ENCODE data around the gene LIN7A. TPM values are rescaled to one million over a fixed set of nuclear protein-coding genes. Genes with fewer than 3 reads are reported as not detected.
"Not testable (repeated sequence)": the region's sequence is repeated elsewhere in the genome, so short reads cannot be mapped to it uniquely, and the experiment has no call there.

The LIN7A gene
- total RNA-seq, 1 experiment from 2014 or later, result not detected

GRCh38 chr12:80823393-80823792, 114.3 kb downstream of the LIN7A start:
- in situ Hi-C loops (cut with HindIII; ENCODE audit: low sequenced_read_pairs), result no loop called here
- DNase-seq (ENCODE audit: low spot score), result peak; percentile 45

DNA sequence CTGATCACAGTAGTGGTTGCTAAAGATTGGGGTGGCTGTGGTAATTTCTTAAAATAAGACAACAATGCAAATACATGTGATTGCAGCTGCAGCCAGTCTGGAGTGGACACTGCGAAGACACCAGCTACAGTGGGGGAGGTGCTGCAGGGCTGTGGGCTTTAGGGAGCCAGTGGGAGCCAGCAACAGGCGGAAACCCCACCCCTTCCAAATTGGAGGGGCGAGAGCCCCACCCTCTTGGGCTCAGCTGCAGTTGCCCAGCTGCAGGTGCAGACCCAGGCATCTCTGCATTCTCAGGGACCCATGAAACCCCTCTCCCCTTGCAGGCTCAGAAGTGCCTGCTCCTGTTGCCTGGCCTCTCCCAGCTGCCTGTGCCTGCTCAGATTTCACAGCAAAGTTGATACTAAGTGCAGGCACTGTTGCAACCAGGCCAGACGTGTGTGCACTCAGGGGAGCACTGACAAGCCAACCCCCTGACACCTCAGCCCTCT, 116.2 kb downstream of the LIN7A start:
- in situ Hi-C loops (cut with HindIII; ENCODE audit: low sequenced_read_pairs), result no loop called here
- no peak for DNase-seq (ENCODE audit: low spot score)

DNA sequence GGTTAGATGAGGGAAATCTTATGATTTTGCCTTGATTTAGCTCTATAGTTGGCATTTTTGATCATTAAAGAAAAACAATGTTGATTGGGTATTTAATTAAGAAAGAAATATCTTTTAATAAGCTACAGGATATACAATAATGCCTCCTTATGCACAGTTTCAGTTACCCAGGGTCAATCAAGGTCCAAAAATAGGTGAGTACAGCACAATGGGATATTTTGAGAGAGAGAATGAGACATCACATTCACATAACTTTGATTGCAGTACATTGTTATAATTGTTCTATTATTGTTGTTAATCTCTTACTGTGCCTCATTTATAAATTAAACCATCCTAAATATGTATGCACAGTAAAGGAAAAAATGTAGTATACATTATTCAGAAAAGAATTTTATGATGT, 118.9 kb downstream of the LIN7A start:
- in situ Hi-C loops (cut with HindIII; ENCODE audit: low sequenced_read_pairs), result no loop called here
- no peak for DNase-seq (ENCODE audit: low spot score)

DNA sequence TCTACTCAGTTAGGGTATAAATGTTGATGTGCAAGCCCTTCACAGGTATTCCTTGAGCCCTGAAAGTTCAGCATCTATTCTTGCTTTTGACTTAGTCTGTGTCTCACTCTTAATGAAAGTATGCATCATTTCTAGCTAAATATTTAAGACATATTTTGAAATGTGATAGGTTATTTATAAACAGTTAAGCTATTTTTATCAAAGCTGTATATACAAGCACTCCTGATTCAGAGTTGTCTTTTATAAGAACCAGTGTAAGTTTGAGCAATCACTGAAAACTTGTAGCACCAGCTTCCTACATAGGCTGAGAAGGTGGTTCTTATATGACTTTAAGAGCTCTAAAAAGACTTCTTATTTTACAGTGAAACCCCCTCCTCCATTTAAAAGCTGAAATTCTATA, 122.4 kb downstream of the LIN7A start:
- no peak for DNase-seq (ENCODE audit: low spot score)
- in situ Hi-C loops (cut with HindIII; ENCODE audit: low sequenced_read_pairs), result no loop called here

DNA sequence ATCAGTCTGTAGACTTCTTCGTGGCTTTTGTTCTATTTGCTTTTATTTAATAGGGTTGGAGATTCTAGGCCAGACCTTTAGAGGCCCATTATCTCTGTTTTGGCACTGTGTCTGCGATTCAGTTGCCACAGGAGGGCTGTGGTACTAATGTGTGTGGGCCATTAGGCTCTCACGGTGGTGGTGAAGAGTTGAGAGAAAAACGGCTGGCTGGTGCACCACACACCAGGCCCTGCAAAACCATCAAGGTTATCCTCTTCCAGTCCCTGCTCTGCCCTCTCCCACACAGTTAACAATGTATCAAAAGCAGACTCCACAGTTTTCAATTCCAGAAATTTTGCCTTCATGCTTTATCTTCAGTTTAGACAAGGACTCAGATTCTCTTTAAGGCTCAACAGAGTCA, 123.3 kb downstream of the LIN7A start:
- in situ Hi-C loops (cut with HindIII; ENCODE audit: low sequenced_read_pairs), result no loop called here
- DNase-seq (ENCODE audit: low spot score), result no peak

- no peak for DNase-seq (ENCODE audit: low spot score)
- in situ Hi-C loops (cut with HindIII; ENCODE audit: low sequenced_read_pairs), result no loop called here
Measured at GRCh38 chr12:80813820-80814219, 123.9 kb downstream of the LIN7A start.

DNA sequence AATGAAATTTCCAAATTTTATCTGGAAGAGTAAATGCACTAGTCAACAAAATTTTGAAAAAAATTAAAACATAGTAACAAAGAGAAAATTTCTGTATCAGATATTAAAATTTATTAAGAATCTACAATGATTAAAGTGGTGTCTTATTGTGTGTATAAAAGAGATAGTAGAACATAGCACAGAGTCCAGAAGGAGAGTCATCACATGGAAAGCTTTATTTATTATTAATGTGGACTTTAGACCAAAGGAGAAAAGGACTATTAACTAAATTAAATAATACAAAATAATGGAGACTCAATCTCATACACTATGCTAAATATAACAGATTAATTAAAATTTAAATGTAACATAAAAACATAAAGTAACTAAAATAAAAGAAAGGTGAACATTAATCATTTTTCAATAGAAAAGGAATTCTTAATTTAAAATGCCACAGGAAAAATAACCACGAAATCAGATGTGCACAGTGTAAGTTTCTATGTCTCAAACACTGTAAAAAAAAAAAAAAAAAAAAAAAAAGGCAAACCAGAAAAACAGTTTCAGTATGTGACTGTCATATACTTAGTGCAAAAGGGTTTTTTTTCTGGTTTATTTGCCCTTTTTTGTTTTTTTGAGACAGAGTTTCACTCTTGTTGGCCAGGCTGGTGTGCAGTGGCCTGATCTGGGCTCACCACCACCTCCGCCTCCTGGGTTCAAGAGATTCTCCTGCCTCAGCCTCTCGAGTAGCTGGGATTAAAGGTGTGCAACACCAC, 125.6 kb downstream of the LIN7A start:
- no peak for DNase-seq (ENCODE audit: low spot score)
- in situ Hi-C loops (cut with HindIII; ENCODE audit: low sequenced_read_pairs), result no loop called here

DNA sequence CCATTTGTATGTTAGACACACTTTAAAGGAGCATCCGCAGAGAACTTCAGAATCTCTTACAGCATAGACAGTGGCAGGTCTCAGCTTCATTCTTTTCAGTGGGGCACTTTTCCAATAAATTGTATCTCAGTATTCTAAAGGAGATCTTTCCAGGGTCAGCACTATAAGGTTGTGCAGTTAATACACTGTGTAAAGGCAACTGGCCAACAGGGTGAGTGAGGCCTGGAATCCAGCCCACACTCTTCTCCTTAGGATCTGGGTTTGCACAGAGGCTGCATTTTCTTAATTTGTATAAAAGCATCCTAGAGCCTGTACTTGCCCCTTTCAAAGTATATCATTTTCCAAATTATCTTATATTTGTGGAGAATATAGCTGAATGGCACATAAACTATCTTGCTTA, 126.9 kb downstream of the LIN7A start:
- peak; percentile 23 for DNase-seq (ENCODE audit: low spot score)
- in situ Hi-C loops (cut with HindIII; ENCODE audit: low sequenced_read_pairs), result no loop called here

DNA sequence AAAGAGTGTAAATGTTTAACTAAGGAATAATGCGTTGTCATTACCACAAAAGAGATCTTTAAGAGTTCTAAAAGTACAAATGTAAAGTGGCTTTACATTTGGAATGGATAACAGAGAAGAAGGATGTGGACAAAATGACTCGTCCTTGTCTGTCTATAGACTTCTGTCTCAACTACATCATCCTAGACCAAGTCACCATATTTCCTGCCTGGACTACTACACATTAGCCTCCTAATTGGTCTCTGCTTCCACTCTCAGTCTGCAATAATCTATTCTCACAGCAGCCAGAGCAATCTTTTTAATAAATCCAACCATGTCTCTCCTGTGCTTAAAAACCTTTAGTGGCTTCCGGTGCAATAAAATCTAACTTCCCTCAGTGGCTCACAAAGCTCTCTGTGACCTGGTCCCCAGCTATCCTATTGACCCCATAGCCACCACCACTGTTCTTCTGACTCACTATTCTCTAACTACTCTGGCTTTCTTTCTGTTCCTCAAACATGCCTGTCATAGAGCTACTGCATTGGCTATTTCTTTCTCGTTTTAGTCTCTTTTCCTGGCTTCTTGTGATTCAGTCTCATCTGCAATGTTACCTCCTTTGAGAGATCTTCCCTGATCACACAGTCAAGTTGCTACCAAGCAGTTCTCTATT, 130.0 kb downstream of the LIN7A start:
- in situ Hi-C loops (cut with HindIII; ENCODE audit: low sequenced_read_pairs), result no loop called here
- DNase-seq (ENCODE audit: low spot score), result no peak

GRCh38 chr12:80805106-80805505, 132.6 kb downstream of the LIN7A start:
- no peak for DNase-seq (ENCODE audit: low spot score)
- in situ Hi-C loops (cut with HindIII; ENCODE audit: low sequenced_read_pairs), result no loop called here

GRCh38 chr12:80802652-80803400, 134.9 kb downstream of the LIN7A start:
- DNase-seq (ENCODE audit: low spot score), result no peak
- in situ Hi-C loops (cut with HindIII; ENCODE audit: low sequenced_read_pairs), result no loop called here

GRCh38 chr12:80798281-80798680, 139.5 kb downstream of the LIN7A start:
- DNase-seq (ENCODE audit: low spot score), result no peak
- in situ Hi-C loops (cut with HindIII; ENCODE audit: low sequenced_read_pairs), result no loop called here

DNA sequence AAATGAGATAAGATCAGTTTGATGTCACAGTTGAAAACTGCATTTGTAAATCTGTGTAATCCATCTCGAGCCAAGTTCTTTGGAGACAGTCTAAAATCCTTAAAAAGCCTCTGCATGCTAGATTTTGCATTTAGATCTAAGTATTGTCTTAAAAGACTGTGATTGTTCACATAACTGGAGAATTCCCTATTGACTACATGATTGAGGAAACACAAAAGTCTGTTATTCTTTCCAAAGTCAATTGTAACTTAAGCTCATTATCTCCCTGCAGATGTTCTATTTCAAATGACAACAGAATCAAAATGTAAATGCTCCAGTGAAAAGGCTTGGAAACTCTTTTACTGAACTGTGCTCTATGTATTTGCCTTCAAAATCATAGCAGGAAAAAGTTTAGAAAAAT, 143.2 kb downstream of the LIN7A start:
- in situ Hi-C loops (cut with HindIII; ENCODE audit: low sequenced_read_pairs), result no loop called here
- DNase-seq (ENCODE audit: low spot score), result no peak

DNA sequence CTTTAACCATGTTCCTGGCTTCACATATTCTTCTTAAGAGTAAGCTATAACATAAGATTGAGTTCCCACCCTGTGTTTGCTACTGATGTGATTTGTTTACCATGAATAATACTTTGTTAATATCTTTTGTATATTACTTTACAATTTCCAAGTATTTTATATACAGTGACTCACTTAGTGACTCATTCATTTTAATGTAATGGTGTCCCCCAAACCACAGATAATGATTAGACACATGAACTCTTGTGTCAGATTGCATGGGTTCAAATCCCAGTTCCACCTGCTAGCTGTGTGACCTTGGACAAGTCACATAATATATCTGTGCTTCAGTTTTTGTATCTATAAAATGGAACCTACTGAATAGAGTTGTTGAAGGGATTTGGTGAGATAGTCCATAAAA, 144.9 kb downstream of the LIN7A start:
- in situ Hi-C loops (cut with HindIII; ENCODE audit: low sequenced_read_pairs), result no loop called here
- DNase-seq (ENCODE audit: low spot score), result no peak

DNA sequence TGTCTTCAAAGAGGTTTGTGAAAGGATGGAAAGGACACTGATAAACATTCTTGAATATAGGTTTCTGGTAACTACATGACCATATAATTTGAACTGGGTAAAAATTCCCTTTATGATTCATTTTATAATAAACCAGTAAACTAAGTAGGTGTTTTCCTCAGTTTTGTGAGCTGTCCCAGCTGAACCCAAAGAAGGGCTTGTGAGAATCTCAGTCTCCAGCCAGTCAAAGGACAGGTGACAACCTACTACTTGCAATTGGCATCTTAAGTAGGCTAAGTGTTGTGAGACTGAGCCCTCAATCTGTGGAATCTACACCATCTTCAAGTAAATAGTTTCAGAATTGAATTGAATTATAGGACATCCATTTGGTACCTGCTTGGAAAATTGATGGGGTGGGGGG, 145.9 kb downstream of the LIN7A start:
- DNase-seq (ENCODE audit: low spot score), result no peak
- in situ Hi-C loops (cut with HindIII; ENCODE audit: low sequenced_read_pairs), result no loop called here

DNA sequence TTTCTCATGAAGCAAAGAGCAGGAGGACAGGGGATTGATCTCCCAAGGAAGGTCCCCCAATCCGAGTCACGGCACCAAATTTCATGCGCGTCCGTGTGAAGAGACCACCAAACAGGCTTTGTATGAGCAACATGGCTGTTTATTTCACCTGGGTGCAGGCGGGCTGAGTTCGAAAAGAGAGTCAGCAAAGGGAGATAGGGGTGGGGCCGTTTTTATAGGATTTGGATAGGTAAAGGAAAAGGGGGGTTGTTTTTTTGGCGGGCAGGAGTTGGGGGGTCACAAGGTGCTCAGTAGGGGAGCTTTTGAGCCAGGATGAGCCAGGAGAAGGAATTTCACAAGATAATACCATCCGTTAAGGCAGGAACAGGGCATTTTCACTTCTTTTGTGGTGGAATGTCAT, 149.3 kb downstream of the LIN7A start:
- in situ Hi-C loops (cut with HindIII; ENCODE audit: low sequenced_read_pairs); DNase-seq (ENCODE audit: low spot score): not testable (repeated sequence)

DNA sequence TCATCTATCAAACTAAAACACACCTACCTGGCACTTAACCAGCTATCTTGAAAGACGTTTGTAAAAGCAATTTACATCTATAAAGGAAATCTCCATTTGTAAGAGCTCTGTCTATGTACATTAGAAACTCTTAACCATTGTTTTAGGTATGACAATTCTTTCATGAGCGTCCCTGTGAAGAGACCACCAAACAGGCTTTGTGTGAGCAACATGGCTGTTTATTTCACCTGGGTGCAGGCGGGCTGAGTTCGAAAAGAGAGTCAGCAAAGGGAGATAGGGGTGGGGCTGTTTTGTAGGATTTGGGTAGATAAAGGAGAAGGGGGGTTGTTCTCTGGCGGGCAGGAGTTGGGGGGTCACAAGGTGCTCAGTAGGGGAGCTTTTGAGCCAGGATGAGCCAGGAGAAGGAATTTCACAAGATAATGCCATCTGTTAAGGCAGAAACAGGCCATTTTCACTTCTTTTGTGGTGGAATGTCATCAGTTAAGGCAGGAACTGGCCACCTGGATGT, 154.7 kb downstream of the LIN7A start:
- DNase-seq (ENCODE audit: low spot score); in situ Hi-C loops (cut with HindIII; ENCODE audit: low sequenced_read_pairs): not testable (repeated sequence)

DNA sequence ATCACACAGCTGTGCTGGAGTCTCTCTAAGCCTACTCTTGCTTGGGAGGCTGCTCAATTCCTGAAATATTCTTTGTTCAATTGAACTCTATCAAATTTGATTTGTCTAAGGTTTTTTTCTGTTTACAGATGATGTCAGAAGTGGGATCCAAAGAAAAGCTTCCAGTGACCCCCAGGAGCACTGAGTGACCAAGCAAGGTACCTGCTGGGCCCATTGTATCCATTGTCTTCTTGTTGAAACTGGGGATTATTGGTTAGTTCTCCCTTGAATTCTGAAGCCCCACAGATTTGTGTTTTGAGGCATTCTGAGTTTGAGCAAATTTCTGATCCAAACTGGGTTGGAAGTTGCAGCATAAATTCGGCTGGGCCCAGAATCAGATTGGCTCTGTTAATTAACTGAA, 156.4 kb downstream of the LIN7A start:
- no peak for DNase-seq (ENCODE audit: low spot score)
- in situ Hi-C loops (cut with HindIII; ENCODE audit: low sequenced_read_pairs), result no loop called here

- DNase-seq (ENCODE audit: low spot score), result no peak
- in situ Hi-C loops (cut with HindIII; ENCODE audit: low sequenced_read_pairs), result no loop called here
Measured at GRCh38 chr12:80780746-80781145, 157.0 kb downstream of the LIN7A start.

- in situ Hi-C loops (cut with HindIII; ENCODE audit: low sequenced_read_pairs), result no loop called here
- DNase-seq (ENCODE audit: low spot score), result peak; percentile 25
Measured at GRCh38 chr12:80778005-80778541, 159.7 kb downstream of the LIN7A start.
